GM12878 (cell line): ENCODE results near the gene TREH.

Experiments
- CBX5 ChIP-seq: sonication (generic); IDR thresholded peaks from 2 replicates; pipeline ENCODE4 v1.6.1; 2016; ENCODE audit warnings: low read depth, moderate library complexity, mild to moderate bottlenecking, inconsistent platforms
- CTCF ChIP-seq, 3 experiments: IDR thresholded peaks in 2 of 3; conservative IDR thresholded peaks in 1 of 3; 2 replicates each; pipeline ENCODE4 v1.5.1; 2011; ENCODE audit warnings: low read depth in 3 of 3, low read length in 3 of 3, mild to moderate bottlenecking in 3 of 3, control low read depth in 2 of 3, moderate library complexity in 2 of 3, inconsistent platforms in 1 of 3, mixed read lengths in 1 of 3; ENCODE audit not compliant: control insufficient read depth in 2 of 3, insufficient read depth in 1 of 3; ENCODE audit errors: extremely low read depth in 1 of 3
- IKZF2 ChIP-seq, 2 experiments: fragments of 450-650 bp; IDR thresholded peaks; 2 replicates each; pipeline ENCODE4 v1.6.1; 2017; ENCODE audit warnings: mild to moderate bottlenecking in 2 of 2, moderate library complexity in 2 of 2
- JUNB ChIP-seq: IDR thresholded peaks from 2 replicates; pipeline ENCODE4 v1.6.1; 2016; ENCODE audit warnings: antibody characterized with exemption, mild to moderate bottlenecking
- POLR2A ChIP-seq: IDR thresholded peaks from 2 replicates; pipeline ENCODE4 v1.6.1; 2011; ENCODE audit warnings: low read depth, mild to moderate bottlenecking, low read length
- POLR2AphosphoS5 ChIP-seq: IDR thresholded peaks from 2 replicates; pipeline ENCODE4 v1.6.1; 2011; ENCODE audit warnings: mild to moderate bottlenecking, low read length, inconsistent platforms
- SP1 ChIP-seq: IDR thresholded peaks from one replicate; pipeline ENCODE4 v1.6.1; 2011; ENCODE audit warnings: low read depth, low read length
- SUZ12 ChIP-seq: fragments of 200-600 bp; sonication (generic); IDR thresholded peaks from one replicate; pipeline ENCODE4 v1.6.1; 2018; ENCODE audit warnings: antibody characterized with exemption, mild to moderate bottlenecking; ENCODE audit not compliant: unreplicated experiment
- ZNF274 ChIP-seq: IDR thresholded peaks from one replicate; pipeline ENCODE4 v1.8.0; 2011; ENCODE audit not compliant: insufficient read length, insufficient read depth
- TF ChIP-seq, protein P1 (sequence below): fragments of 450-650 bp; IDR thresholded peaks from 2 replicates; pipeline ENCODE4 v1.6.1; 2016; ENCODE audit warnings: mild to moderate bottlenecking

GRCh38 chr11:118631142-118631909 lies 48.1 kb downstream of the TREH start:
- TF ChIP-seq CTCF (IDR thresholded peaks at IDR 0.05 in 2 of 3, conservative IDR thresholded peaks at IDR 0.05 in 1 of 3; ENCODE audit: control insufficient read depth in 2 of 3, extremely low read depth in 1 of 3, insufficient read depth in 1 of 3, low read depth in 3 of 3, low read length in 3 of 3) (no peak), SUZ12 (no peak), POLR2AphosphoS5 (no peak), JUNB (no peak), SP1 (no peak), IKZF2 (IDR thresholded peaks at IDR 0.05) (no peak), ZNF274 (no peak), CBX5 (no peak), POLR2A (no peak)
- TF ChIP-seq, protein P1, sequence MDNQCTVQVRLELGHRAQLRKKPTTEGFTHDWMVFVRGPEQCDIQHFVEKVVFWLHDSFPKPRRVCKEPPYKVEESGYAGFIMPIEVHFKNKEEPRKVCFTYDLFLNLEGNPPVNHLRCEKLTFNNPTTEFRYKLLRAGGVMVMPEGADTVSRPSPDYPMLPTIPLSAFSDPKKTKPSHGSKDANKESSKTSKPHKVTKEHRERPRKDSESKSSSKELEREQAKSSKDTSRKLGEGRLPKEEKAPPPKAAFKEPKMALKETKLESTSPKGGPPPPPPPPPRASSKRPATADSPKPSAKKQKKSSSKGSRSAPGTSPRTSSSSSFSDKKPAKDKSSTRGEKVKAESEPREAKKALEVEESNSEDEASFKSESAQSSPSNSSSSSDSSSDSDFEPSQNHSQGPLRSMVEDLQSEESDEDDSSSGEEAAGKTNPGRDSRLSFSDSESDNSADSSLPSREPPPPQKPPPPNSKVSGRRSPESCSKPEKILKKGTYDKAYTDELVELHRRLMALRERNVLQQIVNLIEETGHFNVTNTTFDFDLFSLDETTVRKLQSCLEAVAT = no peak
